Nucleus accumbens (tissue), 56 donors: Measurements from ENCODE around the gene CALU.
A peak's percentile ranks its signal among the peaks of the same experiment; 100 is the strongest.

Source experiments
- DNase-seq, 56 donors: peaks; one replicate each; lab custom pipeline; 2025; lab: John Stamatoyannopoulos, UW

Gene CALU

DNA sequence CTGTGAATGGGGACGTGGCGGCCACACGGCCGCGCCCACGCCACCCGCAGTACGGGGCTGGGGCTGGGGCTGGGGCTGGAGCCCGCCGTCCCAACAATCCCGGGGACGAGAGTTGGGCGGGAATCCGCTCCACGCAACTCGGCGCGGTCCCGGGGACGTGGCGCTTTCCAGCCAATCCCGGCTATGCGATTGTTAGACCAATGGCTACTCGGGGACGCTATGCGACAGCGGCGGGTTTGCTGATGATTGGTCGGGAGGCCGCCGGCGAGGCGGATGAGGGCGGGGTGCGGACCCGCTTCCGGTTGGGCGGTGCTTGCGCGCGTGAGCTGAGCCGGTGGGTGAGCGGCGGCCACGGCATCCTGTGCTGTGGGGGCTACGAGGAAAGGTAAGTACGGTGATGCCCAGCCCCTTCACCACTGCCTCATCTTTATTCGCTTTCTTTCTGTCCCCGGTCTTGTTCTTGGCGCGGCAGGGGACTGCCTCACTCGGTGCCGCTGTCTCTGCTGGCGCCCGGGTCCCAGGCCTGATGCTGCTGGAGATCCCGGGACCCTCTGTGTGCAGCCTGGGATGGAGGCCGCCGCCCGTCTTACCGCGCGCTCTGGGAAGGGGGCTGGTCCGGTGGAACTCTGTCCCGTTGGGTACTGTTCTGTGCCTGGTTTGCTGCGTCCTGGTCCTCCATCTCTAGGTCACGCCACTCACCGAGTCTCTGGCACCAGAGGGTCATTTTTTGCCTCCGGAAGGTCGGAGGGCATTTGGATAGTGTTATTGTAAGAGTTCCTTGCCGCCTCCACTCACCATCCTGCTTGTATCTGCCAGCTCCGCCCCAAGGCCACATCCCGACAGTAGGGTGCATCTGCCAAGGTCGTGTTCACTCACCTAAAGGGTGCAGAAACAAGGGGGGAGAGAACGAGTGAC is at the start of gene CALU:
Gene CALU (plus strand): TSS at position 312 of the 915 bp plus-strand sequence. CDS start 9,225 bp downstream, outside the sequence.
- peak; percentile 74 to 98 (median 94) for DNase-seq

DNA sequence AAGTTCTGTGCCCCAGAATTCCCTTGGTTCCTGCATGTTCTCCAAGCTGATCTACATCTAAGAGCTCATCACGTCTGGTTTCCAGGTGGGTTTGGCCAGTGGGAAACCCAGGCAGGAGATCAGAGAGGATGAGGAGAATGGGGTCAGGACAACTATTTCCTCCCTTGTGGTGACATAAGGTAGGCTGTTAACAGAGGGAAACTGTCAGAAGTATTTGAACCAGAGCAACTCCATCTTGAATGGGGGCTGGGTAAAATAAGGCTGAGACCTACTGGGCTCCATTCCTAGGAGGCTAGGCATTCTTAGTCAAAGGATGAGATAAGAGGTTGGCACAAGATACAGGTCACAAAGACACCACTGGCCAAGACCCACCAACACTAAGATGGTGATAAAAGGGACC is 47.9 kb upstream of the CALU start:
- no peak for DNase-seq

DNA sequence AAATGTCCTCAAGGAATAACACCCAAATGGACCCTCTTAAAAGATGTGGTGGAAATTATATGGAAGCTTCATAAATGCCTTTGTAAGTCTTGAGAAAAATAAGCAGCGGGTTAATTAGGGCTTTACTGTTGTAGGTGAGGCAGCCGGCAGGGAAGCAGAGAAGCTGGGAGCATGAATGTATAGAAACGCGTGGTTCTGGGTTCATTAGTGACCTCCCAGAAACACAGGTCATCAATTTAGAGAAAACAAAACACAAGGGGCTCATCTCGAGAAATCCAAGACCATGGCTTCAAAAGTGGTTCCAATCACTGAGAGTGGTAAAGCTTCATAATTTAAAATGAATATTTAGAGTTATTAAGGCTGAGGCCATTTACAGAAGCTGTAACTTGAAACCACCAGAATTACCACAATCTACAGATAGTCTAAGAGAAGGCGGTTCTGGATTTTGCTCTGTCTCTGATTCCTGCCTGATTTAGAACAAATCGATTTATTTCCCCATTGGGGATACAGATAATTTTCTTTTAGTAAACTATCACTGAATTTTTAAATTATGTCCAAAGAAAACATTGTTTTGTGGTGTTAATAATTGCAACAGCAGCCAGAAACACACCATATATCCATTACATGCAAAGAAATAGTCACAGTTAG is 46.4 kb upstream of the CALU start:
- DNase-seq = no peak

DNA sequence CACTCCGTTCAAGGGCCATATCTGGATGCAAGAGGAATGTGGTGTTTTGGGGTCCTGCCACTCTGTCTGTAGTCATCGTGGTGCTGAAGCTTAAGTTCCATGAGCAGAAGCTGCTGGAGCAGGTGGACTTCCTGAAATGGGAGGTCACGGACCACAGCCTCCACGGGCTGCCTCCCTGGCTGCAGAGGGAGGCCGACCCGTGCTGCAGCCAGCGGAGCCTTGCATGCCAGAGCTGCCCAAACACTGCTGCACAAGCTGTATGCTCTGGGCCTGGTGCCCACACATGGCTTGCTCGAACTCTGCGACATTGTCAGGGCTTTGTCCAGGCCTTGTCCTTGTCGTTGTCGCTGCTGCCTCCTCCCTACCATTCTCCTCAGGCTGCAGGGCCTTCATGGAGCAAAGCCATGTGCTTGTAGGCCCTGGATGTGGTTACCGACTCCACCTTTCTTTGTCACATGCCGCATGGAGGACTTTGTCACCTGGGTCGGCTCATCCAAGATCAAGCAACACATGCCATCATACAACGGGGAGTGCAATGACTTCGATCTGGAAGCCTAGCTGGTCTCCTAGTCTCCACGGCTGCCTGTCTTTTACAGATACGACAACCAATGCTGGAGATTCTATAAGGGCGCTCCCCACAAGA is 45.7 kb upstream of the CALU start:
- no peak for DNase-seq

DNA sequence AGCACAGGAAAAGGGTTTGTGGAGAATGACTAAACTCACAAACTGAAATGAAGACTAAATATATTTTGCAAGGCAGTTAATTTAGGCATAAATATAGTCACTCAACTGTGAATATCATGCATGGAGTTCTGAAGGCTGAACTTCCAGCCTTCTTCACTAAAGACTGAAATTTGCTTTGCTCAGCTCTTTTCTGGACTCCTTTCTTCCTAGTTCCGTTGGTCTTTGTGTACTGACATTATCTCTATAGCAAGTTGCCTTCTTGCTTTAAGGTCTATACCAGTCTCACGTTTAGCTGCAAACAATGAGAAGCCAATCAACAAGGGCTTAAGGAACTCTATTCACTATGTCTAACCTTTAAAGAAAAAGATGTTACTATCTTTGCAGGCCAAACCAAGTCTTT is 44.4 kb upstream of the CALU start:
- no peak for DNase-seq

DNA sequence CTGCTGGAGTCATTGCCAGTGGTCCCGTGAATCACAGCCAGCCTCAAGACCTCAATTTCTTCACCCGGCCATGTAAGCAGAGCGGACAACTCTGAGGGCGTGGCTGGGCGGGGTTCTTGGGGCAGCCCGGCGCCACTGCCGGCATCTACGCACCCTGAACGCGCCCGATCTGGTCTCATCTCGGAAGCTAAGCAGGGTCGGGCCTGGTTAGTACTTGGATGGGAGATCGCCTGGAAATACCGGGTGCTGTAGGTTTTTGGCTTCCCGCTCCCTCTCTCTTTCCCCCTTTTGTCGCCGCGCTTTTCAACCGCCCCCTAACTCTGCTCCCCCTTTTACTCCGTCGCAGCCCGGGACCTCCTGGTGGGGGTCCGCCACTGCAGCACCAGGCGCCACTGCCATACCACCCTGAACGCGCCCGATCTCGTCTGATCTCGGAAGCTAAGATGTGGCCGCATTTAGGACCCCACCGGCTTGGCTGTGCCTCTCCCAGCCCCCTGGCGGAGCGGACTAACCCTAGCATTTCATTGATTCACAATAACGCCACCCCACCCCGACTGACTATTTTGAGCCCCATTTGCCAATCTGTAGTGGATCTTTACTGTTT is 41.8 kb upstream of the CALU start:
- DNase-seq = peak in 6 of 56 donors; percentile 4 to 36 (median 14)

DNA sequence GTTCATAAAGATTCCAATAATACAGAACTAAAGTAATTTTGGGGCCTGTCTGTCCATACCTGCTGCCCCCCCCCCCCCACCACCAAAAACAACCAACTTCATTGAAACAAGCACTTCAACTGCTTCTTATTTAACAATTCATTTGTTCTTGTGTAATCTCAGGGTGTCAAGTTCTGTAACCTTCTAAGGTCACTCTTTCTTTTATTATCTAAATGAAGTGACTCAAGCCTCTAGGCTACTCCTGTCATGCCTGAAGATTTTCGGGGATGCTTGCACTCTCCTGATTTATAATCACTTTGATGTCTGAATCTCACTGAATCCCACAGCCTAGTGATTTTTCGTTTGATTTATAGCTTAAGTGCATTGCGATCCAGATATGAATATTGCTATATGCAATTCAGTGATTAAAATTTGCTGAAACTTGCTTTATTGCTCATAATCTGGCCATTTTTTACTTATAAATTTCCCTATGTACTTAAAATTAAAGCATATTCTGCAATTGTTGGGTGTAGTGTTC is 39.9 kb upstream of the CALU start:
- DNase-seq = no peak

DNA sequence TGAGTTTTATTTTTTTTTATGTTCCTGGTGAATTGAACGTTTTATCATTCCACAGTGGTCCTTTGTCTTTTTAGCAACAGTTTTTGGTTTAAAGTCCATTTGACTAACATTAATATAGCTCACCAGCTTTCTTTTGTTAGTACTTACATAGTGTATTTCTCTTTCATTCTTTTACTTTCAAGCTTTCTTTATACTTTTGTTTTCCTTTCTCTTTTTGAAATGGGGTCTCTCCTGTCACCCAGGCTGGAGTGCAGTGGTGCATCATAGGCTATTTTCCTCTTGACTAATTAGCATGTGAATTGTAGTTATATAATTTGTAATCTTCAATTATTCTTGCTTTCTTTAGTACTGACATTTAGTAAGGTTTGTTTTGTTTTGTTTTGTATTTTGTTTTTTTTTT is 39.3 kb upstream of the CALU start:
- no peak for DNase-seq

DNA sequence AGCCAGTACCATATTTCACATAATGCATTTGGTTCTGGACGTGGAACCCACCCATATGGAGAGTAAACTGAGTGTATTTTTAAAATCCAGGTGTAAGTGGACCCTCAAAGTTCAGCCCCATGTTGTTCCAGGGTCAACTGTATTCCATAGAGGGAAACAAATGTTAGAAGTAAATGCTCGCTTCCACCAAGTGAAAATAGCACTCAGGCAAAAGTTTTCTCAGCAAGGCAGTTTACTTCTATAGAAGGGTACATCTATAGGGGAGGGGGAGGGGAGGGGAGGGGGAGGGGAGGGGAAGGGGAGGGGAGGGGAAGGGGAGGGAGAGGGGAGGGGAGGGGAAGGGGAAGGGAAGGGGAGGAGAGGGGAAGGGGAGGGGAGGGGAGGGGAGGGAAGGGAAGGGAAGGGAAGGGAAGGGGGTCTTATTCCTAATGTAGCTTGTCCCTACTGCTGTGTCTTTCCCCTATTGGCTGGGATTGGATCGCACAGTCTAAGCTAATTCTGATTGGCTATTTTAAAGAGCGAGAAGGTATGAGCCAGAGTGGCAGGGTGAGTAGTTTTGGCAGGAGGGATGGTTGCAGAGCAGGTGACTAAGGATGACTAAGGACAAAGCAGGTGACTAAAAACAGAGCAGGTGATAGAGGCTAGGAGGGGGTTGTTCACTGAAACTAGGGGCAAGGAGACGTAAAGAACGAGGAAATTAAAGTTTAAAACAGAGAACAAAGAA is 37.9 kb upstream of the CALU start:
- no peak for DNase-seq

DNA sequence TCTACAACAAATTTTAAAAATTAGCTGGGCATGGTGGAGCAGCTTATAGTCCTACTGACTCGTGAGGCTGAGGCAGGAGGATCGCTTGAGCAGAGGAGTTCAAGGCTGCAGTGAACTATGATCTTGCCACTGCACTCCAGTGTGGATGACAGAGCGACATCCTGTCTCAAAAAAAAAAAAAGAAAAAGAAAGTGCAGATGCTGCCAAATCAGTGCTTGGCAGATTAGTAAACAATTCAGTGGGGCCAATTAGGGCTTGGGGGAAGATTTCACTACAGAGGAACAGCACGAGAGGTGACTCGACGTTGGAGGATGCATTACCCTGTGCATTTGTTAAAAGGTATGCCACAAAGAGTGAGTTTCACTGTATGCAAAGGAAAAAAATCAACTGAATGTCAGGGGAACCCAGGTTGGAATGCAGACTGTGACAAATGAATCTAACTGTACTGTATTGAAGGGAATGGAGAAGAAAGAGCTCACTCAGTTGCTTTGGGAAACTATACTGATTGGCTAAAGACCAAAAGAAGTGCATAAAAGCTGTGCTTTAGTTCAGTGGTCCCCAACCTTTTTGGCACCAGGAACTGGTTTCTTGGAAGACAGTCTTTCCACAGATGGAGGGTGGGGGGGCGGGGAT is 35.4 kb upstream of the CALU start:
- no peak for DNase-seq

DNA sequence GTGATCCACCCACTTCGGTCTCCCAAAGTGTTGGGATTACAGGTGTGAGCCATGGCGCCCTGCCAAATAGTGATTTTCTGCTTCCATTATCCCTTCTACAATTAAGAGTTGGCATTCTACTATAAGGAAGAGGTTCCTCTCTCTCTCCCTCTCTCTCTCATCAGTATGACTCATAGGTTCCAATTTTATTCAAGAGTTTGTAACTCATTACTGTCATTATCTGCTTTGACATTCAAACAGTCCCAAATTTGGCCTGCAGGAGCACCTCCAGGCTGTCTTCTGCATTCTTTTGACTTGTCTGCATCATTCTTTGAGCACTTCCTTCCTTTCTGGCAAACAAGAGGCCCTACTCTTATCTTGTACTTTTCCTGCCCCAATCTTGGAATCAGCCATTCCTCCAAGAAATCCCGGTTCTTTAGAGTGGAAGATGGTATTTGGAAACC is 33.2 kb upstream of the CALU start:
- DNase-seq = peak in 6 of 56 donors; percentile 3 to 64 (median 24)

DNA sequence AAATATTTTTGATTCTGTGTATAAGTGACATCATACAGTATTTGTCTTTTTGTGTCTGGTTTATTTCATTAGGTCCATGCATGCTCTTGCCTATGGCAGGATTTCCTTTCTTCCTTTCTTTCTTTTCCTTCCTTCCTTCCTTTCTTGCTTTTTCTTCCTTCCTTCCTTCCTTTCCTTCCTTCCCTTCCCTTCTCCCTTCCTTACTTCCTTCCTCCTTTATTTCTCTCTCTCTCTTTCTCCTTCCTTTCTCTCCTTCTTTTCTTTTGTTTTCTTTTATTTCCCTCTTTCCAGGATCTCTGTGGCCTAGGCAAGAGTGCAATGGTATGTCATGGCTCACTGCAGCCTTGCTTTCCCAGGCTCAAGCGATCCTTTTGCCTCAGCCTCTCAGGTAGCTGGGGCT is 31.4 kb upstream of the CALU start:
- DNase-seq = no peak

DNA sequence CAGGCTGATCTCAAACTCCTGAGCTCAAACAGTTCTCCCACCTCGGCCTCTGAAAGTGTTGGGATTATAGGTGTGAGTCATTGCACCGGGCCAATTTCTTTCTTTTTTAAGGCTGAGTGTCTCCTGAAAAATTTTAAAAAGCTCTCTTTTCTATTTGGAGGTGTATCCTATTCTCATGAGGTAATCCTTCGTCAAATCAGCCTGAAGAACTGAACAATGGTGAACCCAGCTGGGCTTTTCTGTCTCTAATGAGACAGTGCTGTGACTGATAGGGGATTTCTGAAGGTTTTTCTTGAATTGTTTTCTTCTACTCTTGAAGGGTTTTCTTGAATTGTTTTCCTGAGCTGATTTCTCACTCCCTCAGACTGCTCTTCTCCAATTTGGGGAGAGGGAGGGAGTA is 30.9 kb upstream of the CALU start:
- DNase-seq = peak in 2 of 56 donors; percentile 11 to 26

DNA sequence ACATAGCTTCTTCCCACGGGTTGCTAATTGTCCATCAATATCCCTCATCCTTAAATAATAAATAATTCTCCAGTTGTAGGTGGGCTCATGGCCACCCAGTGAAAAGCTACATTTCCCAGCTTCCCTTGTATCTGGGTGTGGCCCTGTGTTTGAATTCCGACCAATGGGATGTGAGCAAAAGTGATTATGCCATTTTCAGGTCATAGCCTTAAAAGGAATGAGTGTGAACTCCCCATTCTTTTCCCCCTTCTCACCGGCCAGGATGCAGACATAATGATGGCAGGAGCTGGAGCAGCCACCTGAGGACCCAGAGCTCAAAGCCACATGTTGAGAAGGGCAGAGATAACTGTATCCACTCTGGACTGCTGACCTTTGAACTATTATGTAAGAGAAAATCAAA is 30.3 kb upstream of the CALU start:
- DNase-seq = no peak

DNA sequence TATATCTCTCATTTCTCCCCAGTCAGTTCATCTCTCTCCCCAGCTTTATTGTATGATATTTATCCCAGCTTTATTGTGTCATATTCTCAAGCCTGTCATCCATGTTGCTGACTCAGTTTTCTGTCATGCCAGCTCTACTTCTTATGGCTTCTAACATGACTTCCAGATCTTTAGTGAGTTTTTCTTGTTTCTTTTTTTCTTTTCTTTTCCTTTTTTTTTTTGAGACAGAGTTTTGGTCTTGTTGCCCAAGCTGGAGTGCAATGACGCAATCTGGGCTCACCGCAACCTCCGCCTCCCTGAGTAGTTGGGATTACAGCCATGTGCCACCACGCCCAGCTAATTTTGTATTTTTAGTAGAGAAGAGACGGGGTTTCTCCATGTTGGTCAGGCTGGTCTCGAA is 28.7 kb upstream of the CALU start:
- DNase-seq = no peak

DNA sequence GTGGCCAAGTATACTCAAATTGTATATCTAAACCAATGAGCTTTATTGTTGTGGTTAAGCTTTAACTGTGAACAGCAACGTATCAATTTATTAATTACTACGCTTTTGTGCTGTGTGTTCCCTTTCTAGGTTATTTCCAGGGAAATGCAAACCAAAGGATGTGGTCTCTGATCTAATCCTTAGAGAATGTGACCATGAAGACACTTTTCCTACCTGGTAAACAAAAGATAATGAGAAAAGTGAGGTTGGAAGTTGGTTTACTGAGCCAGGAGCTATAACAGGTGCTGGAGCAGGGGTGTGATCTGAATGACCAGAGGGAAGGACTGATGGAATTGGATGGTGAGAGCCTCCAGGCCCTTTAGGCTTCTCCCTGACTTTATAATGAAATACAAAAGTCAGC is 25.4 kb upstream of the CALU start:
- no peak for DNase-seq

DNA sequence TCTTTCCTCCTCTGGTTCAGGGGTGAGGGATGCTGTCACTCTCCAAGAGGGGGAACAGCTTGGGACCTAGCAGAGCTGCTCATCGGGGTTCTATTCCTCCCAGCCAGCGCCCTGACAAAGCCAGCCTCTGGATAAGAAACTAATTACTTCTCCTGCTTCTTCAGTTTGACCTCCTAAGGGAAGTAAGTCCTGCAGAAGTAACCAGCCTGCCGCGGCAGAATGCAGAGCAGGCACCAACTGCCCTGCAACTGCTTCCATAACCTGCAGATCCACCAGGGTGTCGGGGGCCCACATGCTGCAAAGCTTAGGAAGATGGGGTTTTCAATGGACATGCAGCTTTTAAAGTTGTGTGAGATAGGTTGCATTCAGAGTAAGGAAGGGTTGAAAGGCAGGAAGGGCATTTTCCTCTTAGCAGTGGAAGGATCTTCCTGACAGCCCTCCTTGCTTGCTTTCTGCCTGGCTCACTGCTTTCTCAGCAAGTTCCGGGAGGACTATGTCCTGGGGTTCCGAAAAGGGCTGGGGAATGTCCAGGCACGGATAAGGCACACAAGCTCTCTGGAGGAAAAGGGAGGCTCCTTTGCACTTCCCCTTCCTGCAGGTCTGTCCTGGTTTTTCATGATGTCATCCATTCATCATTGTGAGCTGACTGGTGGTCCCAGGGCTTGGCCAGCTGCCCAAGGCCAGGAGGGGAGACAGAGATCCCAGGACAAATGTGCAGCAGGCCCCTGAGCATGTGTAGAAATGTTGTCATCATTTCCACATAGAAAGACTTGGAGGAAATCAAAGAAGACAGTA is 24.3 kb upstream of the CALU start:
- no peak for DNase-seq

DNA sequence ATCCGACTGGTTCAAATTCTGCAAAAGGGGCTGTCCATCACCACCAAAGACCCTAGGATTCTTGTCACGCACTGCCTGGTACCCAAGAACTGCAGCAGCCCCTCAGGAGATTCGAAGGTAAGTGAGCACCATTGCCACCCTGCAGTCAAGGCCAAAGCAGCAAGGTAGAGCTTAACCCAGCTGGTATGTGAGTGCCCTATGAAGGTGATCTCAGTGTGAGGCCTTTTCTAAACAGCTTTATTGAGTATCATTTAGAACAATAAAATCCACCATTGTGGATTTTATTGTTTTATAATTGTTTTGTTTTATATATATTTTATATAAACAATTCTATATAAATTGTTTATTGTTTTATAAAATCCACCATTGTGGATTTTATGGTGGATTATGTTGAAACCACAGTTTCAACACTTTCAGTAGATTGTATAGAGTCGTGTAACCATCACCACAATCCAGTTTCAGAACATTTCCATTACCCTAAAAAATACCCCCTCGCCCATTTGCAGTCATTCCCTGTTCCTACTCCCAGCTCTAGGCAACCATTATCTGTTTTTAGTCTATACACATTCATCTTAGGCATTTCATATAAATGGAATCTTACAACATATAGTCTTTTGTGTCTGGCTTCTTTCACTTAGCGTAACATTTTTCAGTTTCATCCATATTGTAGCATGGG is 20.1 kb upstream of the CALU start:
- no peak for DNase-seq
